GM12865 (cell line): ENCODE data around the gene PTPN2.
"Not testable (repeated sequence)": the region's sequence is repeated elsewhere in the genome, so short reads cannot be mapped to it uniquely, and the experiment has no call there.

Source experiments
- DNase-seq: peaks from one replicate; pipeline ENCODE4 v3.0.0; 2010; ENCODE audit warnings: low read depth
- H3K4me3 ChIP-seq: 2 replicates; pipeline ENCODE4 v1.5.1; 2011; ENCODE audit warnings: mild to moderate bottlenecking, low read depth, low read length, control low read depth
- CTCF ChIP-seq: IDR thresholded peaks from 2 replicates; pipeline ENCODE4 v1.5.1; 2011; ENCODE audit warnings: low read length, control low read depth, low read depth, inconsistent platforms; ENCODE audit not compliant: insufficient read depth; ENCODE audit errors: missing control alignments

PTPN2 gene

GRCh38 chr18:12779043-12779442 is 105.0 kb downstream of the PTPN2 start:
- TF ChIP-seq CTCF = no peak
- no peak for DNase-seq
- no peak overlapping the region for H3K4me3 ChIP-seq

- no peak for DNase-seq
- H3K4me3 ChIP-seq = no peak overlapping the region
- TF ChIP-seq CTCF = no peak
Observed at GRCh38 chr18:12777500-12777944, 106.5 kb downstream of the PTPN2 start.

GRCh38 chr18:12776821-12777471 is 107.1 kb downstream of the PTPN2 start:
- H3K4me3 ChIP-seq = no peak overlapping the region
- no peak for DNase-seq

GRCh38 chr18:12776415-12776814 is 107.6 kb downstream of the PTPN2 start:
- H3K4me3 ChIP-seq = not testable (repeated sequence)

More at GRCh38 chr18:12776821-12777471, 107.1 kb downstream of the PTPN2 start:
- no peak for TF ChIP-seq CTCF

GRCh38 chr18:12774982-12775381 is 109.1 kb downstream of the PTPN2 start:
- TF ChIP-seq CTCF = no peak
- no peak for DNase-seq

More at GRCh38 chr18:12776415-12776814, 107.6 kb downstream of the PTPN2 start:
- DNase-seq = not testable (repeated sequence)

GRCh38 chr18:12773369-12773768 is 110.7 kb downstream of the PTPN2 start:
- DNase-seq = no peak
- TF ChIP-seq CTCF = no peak
- H3K4me3 ChIP-seq = no peak overlapping the region

More at GRCh38 chr18:12774982-12775381, 109.1 kb downstream of the PTPN2 start:
- no peak overlapping the region for H3K4me3 ChIP-seq

- no peak for TF ChIP-seq CTCF
- H3K4me3 ChIP-seq = no peak overlapping the region
- no peak for DNase-seq
Observed at GRCh38 chr18:12772111-12772510, 111.9 kb downstream of the PTPN2 start.
